Activated CD4-positive, alpha-beta T cell treated with anti-CD3 and anti-CD28 coated beads, Interleukin-2, amount 10 ng/mL, durations not matched to agents 7 days and 5 days (primary cell): Measurements from ENCODE around the gene ADAM15. TPM values are rescaled to one million over a fixed set of nuclear protein-coding genes. Genes with fewer than 3 reads are reported as not detected.
A peak's percentile ranks its signal among the peaks of the same experiment; 100 is the strongest.

Experiments used
- CTCF ChIA-PET: fragments of 350-600 bp; sonication (Branson Sonifier 250); formaldehyde crosslinking; loops from one replicate; lab custom pipeline; 2021; ENCODE audit warnings: antibody characterized with exemption; lab: Charles Lee
- POLR2A ChIA-PET: fragments of 350-600 bp; sonication (Branson Sonifier 250); formaldehyde crosslinking; loops from one replicate; lab custom pipeline; 2021; ENCODE audit warnings: antibody characterized with exemption; lab: Charles Lee
- DNase-seq: peaks from one replicate; pipeline ENCODE4 v3.0.0-alpha.2; 2020
- H3K27ac Mint-ChIP-seq: one replicate; pipeline ENCODE4 v1.8.0; 2021; ENCODE audit warnings: mild to moderate bottlenecking, moderate library complexity, mixed read lengths
- H3K27me3 Mint-ChIP-seq: one replicate; pipeline ENCODE4 v1.8.0; 2021; ENCODE audit warnings: mixed read lengths
- H3K36me3 Mint-ChIP-seq: one replicate; pipeline ENCODE4 v1.8.0; 2021; ENCODE audit warnings: low read depth, mixed read lengths
- H3K4me1 Mint-ChIP-seq: one replicate; pipeline ENCODE4 v1.8.0; 2021; ENCODE audit warnings: mixed read lengths
- H3K4me3 Mint-ChIP-seq: one replicate; pipeline ENCODE4 v1.8.0; 2021; ENCODE audit warnings: mild to moderate bottlenecking, moderate library complexity, mixed read lengths
- H3K9me3 Mint-ChIP-seq: one replicate; pipeline ENCODE4 v1.8.0; 2021; ENCODE audit warnings: mixed read lengths
- total RNA-seq, 2 experiments: library from RNA; stranded (reverse); gene quantifications; one replicate each; pipeline ENCODE4 v1.2.3, GENCODE V29; 2021

ADAM15 gene
- total RNA-seq, 2 experiments from 2014 or later, result 40.2 to 45.0 TPM

GRCh38 chr1:155007251-155007828 is 43.8 kb upstream of the ADAM15 start:
- Mint-ChIP-seq H3K9me3 (no peaks in the 10 kb centered on the region), H3K4me3 (peak overlapping the region; percentile 99), H3K27ac (peak overlapping the region; percentile 92), H3K27me3 (no peaks in the 10 kb centered on the region), H3K36me3 (peaks cover 41% of the 10 kb centered on the region), H3K4me1 (peaks cover 61% of the 10 kb centered on the region)
- CTCF ChIA-PET, result interaction anchor here (0.8 to 17.4 kb wide), 12 partner anchors 9 to 165 kb away, joined by 3 to 184 read pairs (median 3); partner anchors contain the start of genes KRTCAP2, LENEP, PYGO2 and ZBTB7B
- POLR2A ChIA-PET, result no interaction called here
- DNase-seq, result no peak

DNA sequence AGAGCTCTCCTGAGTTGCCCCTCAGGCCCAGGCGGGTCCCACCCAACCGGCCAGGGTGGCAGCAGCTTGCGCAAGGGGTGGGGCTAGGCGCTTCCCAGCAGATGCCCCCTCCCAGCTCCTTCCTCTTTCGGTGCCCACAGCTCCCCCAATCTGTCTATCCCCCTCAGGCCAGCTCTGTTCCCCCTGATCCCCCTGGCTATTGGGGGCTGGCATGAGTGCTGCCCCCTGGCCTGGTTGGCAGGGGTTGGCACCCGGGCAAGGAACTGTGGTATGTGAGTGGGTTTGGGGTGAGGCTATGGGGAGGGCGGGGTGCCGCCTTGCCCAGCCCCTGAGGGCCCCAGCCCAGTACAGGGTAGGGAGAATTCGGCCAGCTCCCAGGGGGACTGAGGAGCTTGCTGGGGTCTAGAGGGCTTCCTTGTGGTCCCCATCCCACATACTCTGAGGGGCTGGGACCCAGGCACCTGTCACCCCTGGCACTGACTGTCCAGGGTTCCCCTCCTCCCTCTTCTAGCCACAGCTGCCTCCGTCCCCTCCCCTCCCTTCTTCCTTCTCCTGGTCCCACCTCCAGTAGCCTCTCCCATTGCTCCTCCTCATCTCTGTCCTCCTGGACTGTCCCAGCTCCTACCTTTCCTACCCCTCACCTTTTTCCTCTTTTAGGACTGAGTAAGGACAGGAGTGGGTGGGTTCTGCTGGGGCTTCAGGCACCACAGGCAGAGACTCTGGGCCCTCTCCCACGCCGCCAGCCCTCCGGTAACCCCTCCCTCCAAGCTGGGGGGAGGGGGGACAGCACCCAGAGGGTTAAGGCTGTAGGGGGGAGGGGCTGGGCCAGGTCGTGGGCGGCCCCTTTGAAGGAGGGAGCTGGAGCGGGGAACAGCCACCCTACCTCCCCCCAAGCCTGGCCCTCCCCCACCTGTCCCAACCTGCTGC is 42.8 kb upstream of the ADAM15 start:
- Mint-ChIP-seq H3K36me3 (peaks cover 47% of the 10 kb centered on the region), H3K9me3 (no peaks in the 10 kb centered on the region), H3K27ac (peak overlapping the region; percentile 92), H3K4me1 (peaks cover 70% of the 10 kb centered on the region), H3K4me3 (peak overlapping the region; percentile 99), H3K27me3 (no peaks in the 10 kb centered on the region)
- ChIA-PET CTCF (interaction anchor here (0.7 to 17.4 kb wide), 11 partner anchors 9 to 673 kb away, joined by 3 to 184 read pairs (median 3); partner anchors contain the start of genes ADAM15, FLAD1, LENEP and PYGO2), POLR2A (no interaction called here)
- DNase-seq, result peak; percentile 79

GRCh38 chr1:155009221-155009711 is 41.9 kb upstream of the ADAM15 start:
- peak overlapping the region; percentile 99 for H3K4me3 Mint-ChIP-seq
- peaks cover 72% of the 10 kb centered on the region for H3K4me1 Mint-ChIP-seq
- POLR2A ChIA-PET, result no interaction called here
- no peaks in the 10 kb centered on the region for H3K9me3 Mint-ChIP-seq
- peaks cover 52% of the 10 kb centered on the region for H3K36me3 Mint-ChIP-seq
- H3K27me3 Mint-ChIP-seq, result no peaks in the 10 kb centered on the region
- no peak for DNase-seq
- peak overlapping the region; percentile 92 for H3K27ac Mint-ChIP-seq
- CTCF ChIA-PET, result interaction anchor here (1.0 to 17.4 kb wide), 4 partner anchors 8 to 76 kb away, joined by 3 to 184 read pairs (median 28); partner anchors contain the start of genes ADAM15, LENEP and ZBTB7B

DNA sequence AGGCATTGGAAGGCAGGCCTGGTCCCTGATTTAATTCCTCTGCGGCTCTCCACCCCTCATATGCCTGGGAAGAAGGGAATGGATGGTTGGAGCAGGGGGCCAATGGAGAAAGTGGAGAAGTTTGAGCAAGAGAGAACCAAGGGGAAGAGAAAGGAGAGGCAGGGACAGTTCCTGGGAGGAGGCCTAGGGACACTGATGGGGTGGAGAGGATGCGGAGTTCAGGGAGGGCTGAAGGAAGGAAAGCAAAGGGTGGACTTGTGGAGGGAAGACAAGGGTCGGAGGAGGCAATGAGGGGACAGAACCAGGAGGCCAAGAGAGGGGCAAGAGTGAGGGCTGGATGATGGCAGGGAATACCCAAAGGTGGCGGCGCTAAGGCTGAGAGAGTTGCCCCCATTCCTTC is 41.4 kb upstream of the ADAM15 start:
- peak overlapping the region; percentile 92 for H3K27ac Mint-ChIP-seq
- ChIA-PET CTCF (interaction anchor here (2.8 to 17.4 kb wide), 4 partner anchors 8 to 75 kb away, joined by 9 to 222 read pairs (median 115); partner anchors contain the start of genes DCST1, DCST2, LENEP and ZBTB7B), POLR2A (no interaction called here)
- peak overlapping the region; percentile 99 for H3K4me3 Mint-ChIP-seq
- peaks cover 72% of the 10 kb centered on the region for H3K4me1 Mint-ChIP-seq
- H3K36me3 Mint-ChIP-seq, result peaks cover 53% of the 10 kb centered on the region
- no peaks in the 10 kb centered on the region for H3K27me3 Mint-ChIP-seq
- no peak for DNase-seq
- H3K9me3 Mint-ChIP-seq, result no peaks in the 10 kb centered on the region

- Mint-ChIP-seq H3K27ac (peak overlapping the region; percentile 92), H3K9me3 (no peaks in the 10 kb centered on the region), H3K27me3 (no peaks in the 10 kb centered on the region), H3K4me1 (peaks cover 74% of the 10 kb centered on the region), H3K4me3 (peak overlapping the region; percentile 99), H3K36me3 (peaks cover 53% of the 10 kb centered on the region)
- POLR2A ChIA-PET, result no interaction called here
- CTCF ChIA-PET, result interaction anchor here (0.6 to 17.4 kb wide), 8 partner anchors 12 to 75 kb away, joined by 3 to 222 read pairs (median 10); partner anchors contain the start of genes DCST1, DCST2, LENEP and ZBTB7B
- DNase-seq, result peak; percentile 44
Observed at GRCh38 chr1:155010211-155010918, 40.8 kb upstream of the ADAM15 start.

GRCh38 chr1:155011004-155011416 is 40.1 kb upstream of the ADAM15 start:
- H3K36me3 Mint-ChIP-seq, result peaks cover 59% of the 10 kb centered on the region
- H3K4me3 Mint-ChIP-seq, result peak overlapping the region; percentile 99
- H3K27ac Mint-ChIP-seq, result peak overlapping the region; percentile 92
- no peaks in the 10 kb centered on the region for H3K9me3 Mint-ChIP-seq
- ChIA-PET POLR2A (no interaction called here), CTCF (interaction anchor here (1.1 to 17.4 kb wide), 6 partner anchors 12 to 74 kb away, joined by 3 to 222 read pairs (median 14); partner anchors contain the start of genes DCST1, DCST2, LENEP and ZBTB7B)
- H3K4me1 Mint-ChIP-seq, result peaks cover 74% of the 10 kb centered on the region
- H3K27me3 Mint-ChIP-seq, result no peaks in the 10 kb centered on the region
- no peak for DNase-seq

DNA sequence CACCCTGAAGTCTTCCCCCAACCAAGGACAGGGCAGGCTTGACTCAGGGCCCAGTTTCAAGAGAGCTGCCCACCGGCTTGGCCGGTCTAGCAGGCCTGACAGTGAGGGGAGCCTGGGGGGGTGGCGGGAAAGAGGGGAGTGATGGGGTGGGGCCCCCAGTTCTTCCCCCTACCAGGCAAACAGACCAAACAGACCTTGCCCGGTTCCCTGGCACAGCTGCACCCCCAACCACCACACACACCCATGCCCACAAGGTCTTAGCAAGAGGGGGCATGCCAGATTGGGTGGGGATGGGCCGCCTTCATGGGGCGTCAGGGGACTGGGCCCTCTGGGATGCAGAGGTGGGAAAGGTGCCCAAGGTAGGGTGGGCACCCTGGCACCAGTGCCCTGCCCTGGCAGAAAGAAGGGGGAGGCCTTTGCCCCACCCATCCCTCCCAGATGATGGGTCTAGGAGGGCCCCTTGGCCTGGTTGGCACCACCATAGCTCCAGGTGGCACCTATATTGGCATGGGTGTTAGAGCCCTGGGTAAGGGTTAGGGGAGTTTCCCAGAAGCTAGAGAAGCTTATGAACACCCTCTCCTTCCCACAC is 39.6 kb upstream of the ADAM15 start:
- Mint-ChIP-seq H3K4me1 (peaks cover 74% of the 10 kb centered on the region), H3K36me3 (peaks cover 60% of the 10 kb centered on the region), H3K27ac (peak overlapping the region; percentile 92), H3K27me3 (no peaks in the 10 kb centered on the region), H3K4me3 (peak overlapping the region; percentile 99), H3K9me3 (no peaks in the 10 kb centered on the region)
- no peak for DNase-seq
- ChIA-PET CTCF (interaction anchor here (0.6 to 17.4 kb wide), 9 partner anchors 9 to 74 kb away, joined by 3 to 222 read pairs (median 6); partner anchors contain the start of genes DCST1, DCST2, LENEP and ZBTB7B), POLR2A (no interaction called here)

GRCh38 chr1:155012026-155012546 is 39.0 kb upstream of the ADAM15 start:
- H3K27me3 Mint-ChIP-seq, result no peaks in the 10 kb centered on the region
- ChIA-PET POLR2A (interaction anchor here (0.6 to 0.7 kb wide), 2 partner anchors 29 to 51 kb away, joined by 3 to 5 read pairs; no protein-coding TSS in a partner anchor), CTCF (interaction anchor here (0.6 to 17.4 kb wide), 8 partner anchors 8 to 73 kb away, joined by 3 to 222 read pairs (median 8); partner anchors contain the start of genes DCST1, DCST2, LENEP and ZBTB7B)
- peak overlapping the region; percentile 89 for H3K27ac Mint-ChIP-seq
- DNase-seq, result peak; percentile 52
- peaks cover 62% of the 10 kb centered on the region for H3K36me3 Mint-ChIP-seq
- peak overlapping the region; percentile 99 for H3K4me3 Mint-ChIP-seq
- peaks cover 74% of the 10 kb centered on the region for H3K4me1 Mint-ChIP-seq
- H3K9me3 Mint-ChIP-seq, result no peaks in the 10 kb centered on the region

GRCh38 chr1:155012776-155013602 is 38.1 kb upstream of the ADAM15 start:
- peaks cover 74% of the 10 kb centered on the region for H3K4me1 Mint-ChIP-seq
- peak overlapping the region; percentile 99 for H3K4me3 Mint-ChIP-seq

GRCh38 chr1:155013632-155014031 is 37.5 kb upstream of the ADAM15 start:
- Mint-ChIP-seq H3K27ac (peak overlapping the region; percentile 89), H3K4me3 (peak overlapping the region; percentile 99), H3K27me3 (no peaks in the 10 kb centered on the region), H3K4me1 (peaks cover 71% of the 10 kb centered on the region), H3K36me3 (peaks cover 69% of the 10 kb centered on the region), H3K9me3 (no peaks in the 10 kb centered on the region)
- POLR2A ChIA-PET, result no interaction called here
- CTCF ChIA-PET, result interaction anchor here (1.2 to 17.4 kb wide), 5 partner anchors 15 to 159 kb away, joined by 3 to 222 read pairs (median 18); partner anchors contain the start of genes DCST1, DCST2, KRTCAP2 and LENEP
- peak; percentile 63 for DNase-seq

More at GRCh38 chr1:155012776-155013602, 38.1 kb upstream of the ADAM15 start:
- Mint-ChIP-seq H3K9me3 (no peaks in the 10 kb centered on the region), H3K36me3 (peaks cover 68% of the 10 kb centered on the region), H3K27ac (peak overlapping the region; percentile 89), H3K27me3 (no peaks in the 10 kb centered on the region)
- CTCF ChIA-PET, result interaction anchor here (0.6 to 17.4 kb wide), 10 partner anchors 10 to 563 kb away, joined by 3 to 222 read pairs (median 4); partner anchors contain the start of genes DCST1, DCST2, KRTCAP2 and LENEP
- POLR2A ChIA-PET, result interaction anchor here (0.7 kb wide), 1 partner anchor 28 kb away, joined by 5 read pairs; no protein-coding TSS in a partner anchor
- DNase-seq, result no peak
